Measurements from ENCODE around the gene ADNP. TPM values are rescaled to one million over a fixed set of nuclear protein-coding genes. Genes with fewer than 3 reads are reported as not detected.

The ADNP gene
- polyA plus RNA-seq, 1 of the 3 experiments (the other 2 are of a cell fraction): 13.3 TPM

GRCh38 chr20:50932691-50933280 lies 1.5 kb upstream of the ADNP start:
- H3K9ac ChIP-seq: 0 out of 2 replicates have a peak overlapping the region, but pooled peaks have one; percentile 6
- H3K4me3 ChIP-seq (ENCODE audit: low read depth in 2 of 2, low read length in 1 of 2): no peak overlapping the region
- H3F3A ChIP-seq (replicated peaks; ENCODE audit: insufficient read depth): peaks cover 61% of the 10 kb centered on the region
- H3K79me2 ChIP-seq (ENCODE audit: insufficient read depth): peaks cover 28% of the 10 kb centered on the region
- H3K9me2 ChIP-seq: no peaks in the 10 kb centered on the region
- peaks cover 58 to 59% of the 10 kb centered on the region in 2 experiments for H3K36me3 ChIP-seq (replicated peaks in 1 of 2; ENCODE audit: control insufficient read depth in 1 of 2, insufficient read depth in 2 of 2, low read length in 1 of 2)
- H3K27ac ChIP-seq (ENCODE audit: low read depth in 2 of 2, low read length in 1 of 2): peak overlapping the region; percentile 93 to 99
- ChIA-PET POLR2A (interaction anchor here (0.6 to 0.7 kb wide), 2 partner anchors 19 to 160 kb away, joined by 4 read pairs; no protein-coding TSS in a partner anchor), CTCF (interaction anchor here (1.1 to 16.1 kb wide), 7 partner anchors 10 to 142 kb away, joined by 3 to 340 read pairs (median 9); partner anchors contain the start of gene BCAS4)
- H3K4me2 ChIP-seq: no peak overlapping the region
- H3K27me3 ChIP-seq (ENCODE audit: insufficient read depth): no peaks in the 10 kb centered on the region
- 0 out of 2 replicates have a peak, but pooled peaks have one; percentile 7 for TF ChIP-seq TCF12 (IDR thresholded peaks at IDR 0.05)
- no peak for TF ChIP-seq FOXJ3 (CRISPR knock-in tag; IDR thresholded peaks at IDR 0.05)
- H2AFZ ChIP-seq (ENCODE audit: low read depth): no peak overlapping the region
- 44% methylated on average over 1 of the region's 1 CpG for WGBS (ENCODE audit: low lambda C conversion rate)
- peaks cover 15% of the 10 kb centered on the region for H4K20me1 ChIP-seq (ENCODE audit: insufficient read depth)
- no peak for DNase-seq
- H3K4me1 ChIP-seq (ENCODE audit: control insufficient read depth in 1 of 2, insufficient read depth in 2 of 2, low read depth in 1 of 2, low read length in 1 of 2): peaks cover 19 to 29% of the 10 kb centered on the region in 2 experiments
- H3K9me3 ChIP-seq: no peaks in the 10 kb centered on the region

GRCh38 chr20:50932016-50932485 lies 814 bp upstream of the ADNP start:
- peak overlapping the region; percentile 49 to 94; a peak in 3 of 4 replicates for H3K4me3 ChIP-seq (ENCODE audit: low read depth in 2 of 2, low read length in 1 of 2)
- H3K4me2 ChIP-seq: peak overlapping the region; percentile 70; the same call in 1 of the 2 replicates
- no peak for DNase-seq
- H3K79me2 ChIP-seq (ENCODE audit: insufficient read depth): peaks cover 35% of the 10 kb centered on the region
- peaks cover 56% of the 10 kb centered on the region for H3F3A ChIP-seq (replicated peaks; ENCODE audit: insufficient read depth)
- no peaks in the 10 kb centered on the region for H3K27me3 ChIP-seq (ENCODE audit: insufficient read depth)
- 61% methylated on average over 6 of the region's 6 CpGs for WGBS (ENCODE audit: low lambda C conversion rate)
- peak overlapping the region; percentile 69; the same call in 1 of the 2 replicates for H2AFZ ChIP-seq (ENCODE audit: low read depth)
- H3K4me1 ChIP-seq (ENCODE audit: control insufficient read depth in 1 of 2, insufficient read depth in 2 of 2, low read depth in 1 of 2, low read length in 1 of 2): peaks cover 19 to 36% of the 10 kb centered on the region in 2 experiments
- H4K20me1 ChIP-seq (ENCODE audit: insufficient read depth): peaks cover 22% of the 10 kb centered on the region
- H3K9me2 ChIP-seq: no peaks in the 10 kb centered on the region
- CTCF ChIA-PET: interaction anchor here (0.7 to 16.1 kb wide), 15 partner anchors 8 to 298 kb away, joined by 3 to 340 read pairs (median 4); partner anchors contain the start of gene BCAS4
- H3K9ac ChIP-seq: peak overlapping the region; percentile 78; the same call in 1 of the 2 replicates
- POLR2A ChIA-PET: interaction anchor here (0.5 to 3.4 kb wide), 8 partner anchors 16 to 159 kb away, joined by 3 to 40 read pairs (median 4); partner anchors contain the start of genes BCAS4, DPM1 and MOCS3
- H3K9me3 ChIP-seq: no peaks in the 10 kb centered on the region
- TF ChIP-seq EZH2phosphoT487 (IDR thresholded peaks at IDR 0.05; ENCODE audit: borderline replicate concordance, low read depth): no peak
- no peak for TF ChIP-seq ZBTB33 (IDR thresholded peaks at IDR 0.05; ENCODE audit: borderline replicate concordance, low read depth)
- TF ChIP-seq, protein P1, sequence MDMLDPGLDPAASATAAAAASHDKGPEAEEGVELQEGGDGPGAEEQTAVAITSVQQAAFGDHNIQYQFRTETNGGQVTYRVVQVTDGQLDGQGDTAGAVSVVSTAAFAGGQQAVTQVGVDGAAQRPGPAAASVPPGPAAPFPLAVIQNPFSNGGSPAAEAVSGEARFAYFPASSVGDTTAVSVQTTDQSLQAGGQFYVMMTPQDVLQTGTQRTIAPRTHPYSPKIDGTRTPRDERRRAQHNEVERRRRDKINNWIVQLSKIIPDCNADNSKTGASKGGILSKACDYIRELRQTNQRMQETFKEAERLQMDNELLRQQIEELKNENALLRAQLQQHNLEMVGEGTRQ (IDR thresholded peaks at IDR 0.05; ENCODE audit: borderline replicate concordance, low read depth, low read length): no peak
- TF ChIP-seq ELF1 (IDR thresholded peaks at IDR 0.05): no peak
- no peak for TF ChIP-seq YY1 (IDR thresholded peaks at IDR 0.05; ENCODE audit: low read depth)
- no peak for TF ChIP-seq RFX5 (IDR thresholded peaks at IDR 0.05; ENCODE audit: low read length)
- TF ChIP-seq FOXM1 (IDR thresholded peaks at IDR 0.05; ENCODE audit: low read depth): no peak
- no peak for TF ChIP-seq TEAD4 (IDR thresholded peaks at IDR 0.05; ENCODE audit: borderline replicate concordance, insufficient read depth)
- TF ChIP-seq, protein P2, sequence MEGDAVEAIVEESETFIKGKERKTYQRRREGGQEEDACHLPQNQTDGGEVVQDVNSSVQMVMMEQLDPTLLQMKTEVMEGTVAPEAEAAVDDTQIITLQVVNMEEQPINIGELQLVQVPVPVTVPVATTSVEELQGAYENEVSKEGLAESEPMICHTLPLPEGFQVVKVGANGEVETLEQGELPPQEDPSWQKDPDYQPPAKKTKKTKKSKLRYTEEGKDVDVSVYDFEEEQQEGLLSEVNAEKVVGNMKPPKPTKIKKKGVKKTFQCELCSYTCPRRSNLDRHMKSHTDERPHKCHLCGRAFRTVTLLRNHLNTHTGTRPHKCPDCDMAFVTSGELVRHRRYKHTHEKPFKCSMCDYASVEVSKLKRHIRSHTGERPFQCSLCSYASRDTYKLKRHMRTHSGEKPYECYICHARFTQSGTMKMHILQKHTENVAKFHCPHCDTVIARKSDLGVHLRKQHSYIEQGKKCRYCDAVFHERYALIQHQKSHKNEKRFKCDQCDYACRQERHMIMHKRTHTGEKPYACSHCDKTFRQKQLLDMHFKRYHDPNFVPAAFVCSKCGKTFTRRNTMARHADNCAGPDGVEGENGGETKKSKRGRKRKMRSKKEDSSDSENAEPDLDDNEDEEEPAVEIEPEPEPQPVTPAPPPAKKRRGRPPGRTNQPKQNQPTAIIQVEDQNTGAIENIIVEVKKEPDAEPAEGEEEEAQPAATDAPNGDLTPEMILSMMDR (IDR thresholded peaks at IDR 0.05): no peak
- no peak for TF ChIP-seq CHD2 (IDR thresholded peaks at IDR 0.05; ENCODE audit: low read length, partially characterized antibody)
- TF ChIP-seq USF1 (IDR thresholded peaks at IDR 0.05; ENCODE audit: borderline replicate concordance, low read depth): no peak
- TF ChIP-seq SIN3A (IDR thresholded peaks at IDR 0.05; ENCODE audit: borderline replicate concordance, low read depth, low read length): no peak
- H3K36me3 ChIP-seq (replicated peaks in 1 of 2; ENCODE audit: control insufficient read depth in 1 of 2, insufficient read depth in 2 of 2, low read length in 1 of 2): peaks cover 60 to 63% of the 10 kb centered on the region in 2 experiments
- H3K27ac ChIP-seq (ENCODE audit: low read depth in 2 of 2, low read length in 1 of 2): peak overlapping the region; percentile 93 to 99

Measured in SK-N-SH (cell line).